HG03066 (cell line): ENCODE results near the gene UGT1A8.

Experiments
- ATAC-seq: cut with Tn5 transposase; IDR thresholded peaks from one replicate; pipeline ENCODE4 v1.9.1; 2021; ENCODE audit warnings: low read depth; ENCODE audit not compliant: unreplicated experiment

The UGT1A8 gene

GRCh38 chr2:233814056-233814835 is 196.8 kb downstream of the UGT1A8 start:
- ATAC-seq = no peak

- ATAC-seq = no peak
These were observed 198.4 kb downstream of the UGT1A8 start for GRCh38 chr2:233815861-233816260.

- ATAC-seq = no peak
These were observed 198.9 kb downstream of the UGT1A8 start for GRCh38 chr2:233816334-233816733.

GRCh38 chr2:233816771-233817170 is 199.3 kb downstream of the UGT1A8 start:
- ATAC-seq = no peak

- ATAC-seq = no peak
These were observed 200.0 kb downstream of the UGT1A8 start for GRCh38 chr2:233817361-233817911.

GRCh38 chr2:233817995-233818638 is 200.7 kb downstream of the UGT1A8 start:
- ATAC-seq = no peak

- ATAC-seq = no peak
These were observed 201.5 kb downstream of the UGT1A8 start for GRCh38 chr2:233818639-233819621.

GRCh38 chr2:233819884-233820773 is 202.7 kb downstream of the UGT1A8 start:
- ATAC-seq = no peak

GRCh38 chr2:233820774-233821105 is 203.3 kb downstream of the UGT1A8 start:
- ATAC-seq = no peak

GRCh38 chr2:233821196-233821595 is 203.8 kb downstream of the UGT1A8 start:
- no peak for ATAC-seq

- ATAC-seq = no peak
These were observed 204.3 kb downstream of the UGT1A8 start for GRCh38 chr2:233821709-233822100.

- no peak for ATAC-seq
These were observed 204.8 kb downstream of the UGT1A8 start for GRCh38 chr2:233822101-233822771.
